Bronchial epithelial cell (primary cell): ENCODE results near the gene ETV6. TPM values are rescaled to one million over a fixed set of nuclear protein-coding genes. Genes with fewer than 3 reads are reported as not detected.

Source experiments
- DNase-seq: peaks from one replicate; pipeline ENCODE4 v3.0.0-alpha.2; 2010; ENCODE audit warnings: low read depth
- FAIRE-seq: peaks from 2 replicates; lab custom pipeline; 2011; peaks lifted over from hg19 to GRCh38; lab: Jason Lieb, UNC
- H3K27me3 ChIP-seq: 2 replicates; pipeline ENCODE4 v1.5.1; 2011; ENCODE audit warnings: low read length; ENCODE audit not compliant: control insufficient read depth, insufficient read depth
- H3K36me3 ChIP-seq: 2 replicates; pipeline ENCODE4 v1.5.1; 2011; ENCODE audit warnings: low read length; ENCODE audit not compliant: control insufficient read depth, insufficient read depth
- H3K4me3 ChIP-seq: 2 replicates; pipeline ENCODE4 v1.5.1; 2011; ENCODE audit warnings: mild to moderate bottlenecking, low read depth, low read length, control low read depth
- CTCF ChIP-seq: IDR thresholded peaks from 2 replicates; pipeline ENCODE4 v1.5.1; 2011; ENCODE audit warnings: mild to moderate bottlenecking, moderate library complexity, low read length, control low read depth, inconsistent platforms; ENCODE audit not compliant: insufficient read depth, severe bottlenecking
- total RNA-seq: library from RNA; depleted of rRNA; stranded (reverse); fragments of >200 nt; gene quantifications from 2 replicates; pipeline ENCODE4 v1.2.1, GENCODE V29; 2014

Gene ETV6
- total RNA-seq, 1 donor from 2014 or later = 2.6 TPM

- FAIRE-seq = no peak
Measured at GRCh38 chr12:11823043-11823442, 173.6 kb downstream of the ETV6 start.

GRCh38 chr12:11823593-11823992, 174.1 kb downstream of the ETV6 start:
- H3K27me3 ChIP-seq = no peaks in the 10 kb centered on the region
- no peaks in the 10 kb centered on the region for H3K36me3 ChIP-seq
- no peak for TF ChIP-seq CTCF
- DNase-seq (no peak), FAIRE-seq (no peak)
- H3K4me3 ChIP-seq = no peak overlapping the region

More at GRCh38 chr12:11823043-11823442, 173.6 kb downstream of the ETV6 start:
- H3K27me3 ChIP-seq = no peaks in the 10 kb centered on the region
- no peak overlapping the region for H3K4me3 ChIP-seq
- no peak for TF ChIP-seq CTCF
- no peaks in the 10 kb centered on the region for H3K36me3 ChIP-seq
- no peak for DNase-seq

DNA sequence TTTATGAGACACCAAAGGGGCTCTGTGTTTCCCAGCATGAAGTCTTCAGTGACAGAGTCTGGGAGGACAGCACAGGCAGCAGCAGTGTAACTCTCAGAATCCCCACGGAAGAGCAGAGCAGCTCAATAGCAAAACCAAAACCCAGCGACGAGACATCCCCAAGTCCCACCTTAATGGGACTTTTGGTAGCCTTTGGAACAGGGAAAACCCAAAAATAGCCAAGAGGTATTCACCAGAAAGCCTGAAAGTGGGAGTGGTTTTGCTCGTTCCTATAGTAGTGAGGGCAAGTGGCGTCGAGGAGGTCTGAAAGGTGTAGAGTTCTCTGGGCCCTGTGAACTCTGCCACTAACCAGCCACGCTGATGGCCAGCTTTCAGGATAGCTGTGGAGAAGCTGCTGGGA, 174.6 kb downstream of the ETV6 start:
- no peak for DNase-seq
- Histone ChIP-seq H3K4me3 (no peak overlapping the region), H3K27me3 (no peaks in the 10 kb centered on the region), H3K36me3 (no peaks in the 10 kb centered on the region)
- FAIRE-seq = peak; percentile 81
- no peak for TF ChIP-seq CTCF

- no peak for TF ChIP-seq CTCF
- no peaks in the 10 kb centered on the region for H3K36me3 ChIP-seq
- DNase-seq = no peak
- H3K27me3 ChIP-seq = no peaks in the 10 kb centered on the region
- no peak overlapping the region for H3K4me3 ChIP-seq
- FAIRE-seq = no peak
Measured at GRCh38 chr12:11824736-11825135, 175.3 kb downstream of the ETV6 start.

- H3K27me3 ChIP-seq = no peaks in the 10 kb centered on the region
- TF ChIP-seq CTCF = no peak
- FAIRE-seq = no peak
- H3K36me3 ChIP-seq = no peaks in the 10 kb centered on the region
- no peak for DNase-seq
- H3K4me3 ChIP-seq = no peak overlapping the region
Measured at GRCh38 chr12:11825278-11825677, 175.8 kb downstream of the ETV6 start.

- TF ChIP-seq CTCF = no peak
- DNase-seq (no peak), FAIRE-seq (no peak)
- no peaks in the 10 kb centered on the region for H3K27me3 ChIP-seq
- H3K4me3 ChIP-seq = no peak overlapping the region
- no peaks in the 10 kb centered on the region for H3K36me3 ChIP-seq
Measured at GRCh38 chr12:11826574-11826973, 177.1 kb downstream of the ETV6 start.
